Thyroid gland (tissue), 4 donors: ENCODE measurements around the gene PLEKHM1.
"Not testable (repeated sequence)": the region's sequence is repeated elsewhere in the genome, so short reads cannot be mapped to it uniquely, and the experiment has no call there.

Experiments
- CTCF ChIP-seq, 6 experiments: fragments of 200-600 bp in 3 of 6; fragments of 450-650 bp in 3 of 6; sonication (generic) in 3 of 6; IDR thresholded peaks; one replicate each; pipeline ENCODE4 v1.5.1; 2016 to 2019; ENCODE audit warnings: antibody characterized with exemption in 6 of 6, mild to moderate bottlenecking in 2 of 6, inconsistent platforms in 1 of 6, moderate library complexity in 1 of 6
- POLR2A ChIP-seq, 2 donors: fragments of 450-650 bp; IDR thresholded peaks; one replicate each; pipeline ENCODE4 v1.6.1; 2017; ENCODE audit warnings: antibody characterized with exemption in 2 of 2, mild to moderate bottlenecking in 2 of 2, moderate library complexity in 1 of 2

GRCh38 chr17:45499208-45499607 lies 8.7 kb upstream of the PLEKHM1 start:
- TF ChIP-seq POLR2A, CTCF (IDR thresholded peaks at IDR 0.05): not testable (repeated sequence)
